Renal cortical epithelial cell (primary cell): Measurements from ENCODE around the gene CPT1B. TPM values are rescaled to one million over a fixed set of nuclear protein-coding genes. Genes with fewer than 3 reads are reported as not detected.
"Not testable (repeated sequence)": the region's sequence is repeated elsewhere in the genome, so short reads cannot be mapped to it uniquely, and the experiment has no call there.

Experiments used
- DNase-seq: peaks from one replicate; pipeline ENCODE4 v3.0.0-alpha.2; 2011; ENCODE audit warnings: low read depth
- total RNA-seq: library from RNA; depleted of rRNA; stranded (reverse); fragments of >200 nt; gene quantifications from 2 replicates; pipeline ENCODE4 v1.2.3, GENCODE V29; 2014

The CPT1B gene
- total RNA-seq, 1 donor from 2014 or later: 14.6 TPM

DNA sequence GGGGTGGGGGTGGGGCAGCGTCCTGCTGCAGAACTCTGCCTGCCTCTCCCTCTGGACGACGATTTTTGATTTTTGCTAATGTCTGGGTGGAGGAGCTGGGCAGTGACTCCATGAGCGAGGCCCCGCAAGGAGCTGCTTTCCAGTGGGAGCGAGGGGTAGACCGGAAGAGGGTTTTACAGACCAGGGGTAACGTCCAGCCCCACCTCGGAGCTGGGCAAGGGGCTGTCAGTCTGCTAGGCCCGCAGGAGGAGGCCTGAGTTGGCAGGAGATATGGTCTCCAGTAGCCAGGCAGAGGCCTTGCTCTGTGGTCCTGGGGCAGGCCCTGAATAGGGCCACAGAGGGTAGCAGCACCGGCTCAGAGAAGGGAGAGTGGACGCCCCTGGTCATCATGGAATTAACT, 31.4 kb upstream of the CPT1B start:
- no peak for DNase-seq

DNA sequence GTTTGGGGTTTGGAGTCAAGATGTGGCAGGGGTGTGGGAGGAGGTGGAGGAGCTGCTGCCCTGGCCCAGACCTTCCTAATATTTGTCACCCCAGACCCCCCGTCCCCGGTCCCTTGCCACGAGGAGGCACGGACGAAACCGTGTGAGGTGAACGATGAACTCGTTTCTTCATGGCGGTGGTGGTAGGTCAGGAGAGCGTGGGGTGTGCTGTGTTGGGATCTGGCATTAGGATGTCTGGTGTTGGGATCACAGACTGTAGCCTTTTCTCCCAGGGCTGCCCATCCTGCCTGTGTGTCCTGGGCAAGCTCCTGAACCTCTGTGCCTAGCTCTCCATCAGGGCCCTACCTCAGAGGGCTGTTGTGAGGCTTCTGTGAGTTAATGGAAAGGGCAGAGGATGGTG, 30.8 kb upstream of the CPT1B start:
- DNase-seq: no peak

DNA sequence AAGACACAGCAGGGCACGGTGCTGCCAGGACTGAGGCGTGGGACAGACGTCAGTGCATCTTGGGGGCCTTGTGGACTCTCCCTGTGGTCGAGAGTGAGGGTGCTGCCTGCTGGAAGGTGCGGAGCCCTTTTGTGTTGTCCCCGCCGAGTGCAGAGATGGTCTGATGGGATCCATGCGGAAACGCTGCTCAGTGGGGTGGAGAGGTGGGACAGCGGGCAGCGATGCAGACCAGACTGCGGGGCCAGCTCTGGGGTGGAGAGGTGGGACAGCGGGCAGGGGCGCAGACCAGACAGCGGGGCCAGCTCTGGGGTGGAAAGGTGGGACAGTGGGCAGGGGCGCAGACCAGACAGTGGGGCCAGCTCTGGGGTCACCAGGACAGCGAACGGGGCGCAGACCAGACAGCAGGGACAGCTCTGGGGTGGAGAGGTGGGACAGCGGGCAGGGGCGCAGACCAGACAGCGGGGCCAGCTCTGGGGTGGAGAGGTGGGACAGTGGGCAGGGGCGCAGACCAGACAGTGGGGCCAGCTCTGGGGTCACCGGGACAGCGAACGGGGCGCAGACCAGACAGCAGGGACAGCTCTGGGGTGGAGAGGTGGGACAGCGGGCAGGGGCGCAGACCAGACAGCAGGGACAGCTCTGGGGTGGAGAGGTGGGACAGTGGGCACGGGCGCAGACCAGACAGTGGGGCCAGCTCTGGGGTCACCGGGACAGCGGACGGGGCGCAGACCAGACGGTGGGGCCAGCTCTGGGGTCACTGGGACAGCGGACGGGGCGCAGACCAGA, 30.0 kb upstream of the CPT1B start:
- not testable (repeated sequence) for DNase-seq

GRCh38 chr22:50607659-50608020, 29.4 kb upstream of the CPT1B start:
- no peak for DNase-seq

GRCh38 chr22:50606946-50607658, 28.9 kb upstream of the CPT1B start:
- no peak for DNase-seq

DNA sequence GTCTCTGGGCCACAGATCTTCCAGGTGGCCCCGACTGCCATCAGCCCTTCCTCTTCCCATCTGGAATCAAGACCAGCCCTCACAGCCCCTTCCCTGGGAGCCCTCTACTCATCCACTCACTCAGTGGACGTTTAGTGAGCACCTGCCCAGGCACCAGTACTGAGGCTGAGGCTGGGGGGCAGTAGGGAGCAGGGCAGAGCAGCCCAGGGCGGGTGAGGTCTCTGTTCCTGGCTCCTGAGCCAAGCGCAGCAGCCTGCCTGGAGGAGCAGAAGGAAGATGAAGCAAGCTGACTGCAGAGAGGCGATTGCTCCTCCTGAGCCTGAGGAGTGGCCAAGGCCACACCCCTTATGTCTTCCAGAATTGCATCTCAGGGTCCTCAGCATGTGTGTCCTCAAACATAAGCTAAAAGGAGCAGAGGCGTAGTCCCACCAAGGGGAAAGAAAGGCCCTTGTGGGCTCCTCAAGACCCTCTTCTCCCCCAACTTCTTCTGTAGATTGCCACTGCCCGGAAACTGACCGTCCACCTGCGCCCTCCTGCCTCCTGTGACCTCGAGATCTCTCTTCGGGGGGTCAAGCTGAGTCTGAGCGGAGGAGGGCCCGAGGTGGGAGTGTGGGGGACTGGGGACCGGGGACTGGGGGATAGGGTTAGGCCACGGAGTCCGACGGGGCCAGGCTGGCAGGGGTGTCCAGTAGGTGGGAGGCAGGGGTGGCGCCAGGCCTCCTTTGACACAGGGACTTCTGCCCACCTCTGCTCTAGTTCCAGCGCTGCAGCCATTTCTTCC, 28.1 kb upstream of the CPT1B start:
- DNase-seq: no peak

GRCh38 chr22:50605613-50606074, 27.4 kb upstream of the CPT1B start:
- no peak for DNase-seq

DNA sequence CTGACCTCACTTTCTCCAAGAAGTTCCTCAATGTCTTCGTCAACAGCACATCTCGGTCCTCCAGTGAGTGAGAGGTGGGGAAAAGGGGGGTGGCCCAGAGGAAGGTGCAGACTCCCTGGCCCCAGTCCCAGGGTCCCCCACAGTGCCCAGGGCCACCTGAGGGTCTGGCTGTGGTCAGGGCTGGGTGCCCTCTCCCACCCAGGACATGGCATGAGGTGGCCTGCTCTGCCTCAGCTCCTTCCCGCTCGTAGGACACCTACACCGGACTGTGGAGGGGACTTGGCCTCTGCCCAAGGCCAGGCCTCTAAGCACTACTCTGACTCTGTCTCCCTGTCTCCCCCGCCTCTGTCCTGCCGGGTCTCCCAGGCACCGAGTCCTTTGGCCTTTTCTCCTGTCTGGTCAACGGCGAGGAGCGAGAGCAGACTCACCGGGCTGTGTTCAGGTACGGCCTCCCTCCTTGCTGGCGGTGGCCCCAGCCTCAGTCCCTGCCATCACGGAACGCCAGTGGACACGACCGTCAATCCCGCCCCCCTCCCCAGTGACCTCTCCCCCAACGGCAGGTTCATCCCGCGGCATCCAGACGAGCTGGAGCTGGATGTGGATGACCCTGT, 26.9 kb upstream of the CPT1B start:
- no peak for DNase-seq

- DNase-seq: no peak
Measured at GRCh38 chr22:50604256-50605001, 26.2 kb upstream of the CPT1B start.

GRCh38 chr22:50603511-50604255, 25.5 kb upstream of the CPT1B start:
- no peak for DNase-seq

- no peak for DNase-seq
Measured at GRCh38 chr22:50602338-50602700, 24.1 kb upstream of the CPT1B start.

- no peak for DNase-seq
Measured at GRCh38 chr22:50601669-50602337, 23.6 kb upstream of the CPT1B start.

DNA sequence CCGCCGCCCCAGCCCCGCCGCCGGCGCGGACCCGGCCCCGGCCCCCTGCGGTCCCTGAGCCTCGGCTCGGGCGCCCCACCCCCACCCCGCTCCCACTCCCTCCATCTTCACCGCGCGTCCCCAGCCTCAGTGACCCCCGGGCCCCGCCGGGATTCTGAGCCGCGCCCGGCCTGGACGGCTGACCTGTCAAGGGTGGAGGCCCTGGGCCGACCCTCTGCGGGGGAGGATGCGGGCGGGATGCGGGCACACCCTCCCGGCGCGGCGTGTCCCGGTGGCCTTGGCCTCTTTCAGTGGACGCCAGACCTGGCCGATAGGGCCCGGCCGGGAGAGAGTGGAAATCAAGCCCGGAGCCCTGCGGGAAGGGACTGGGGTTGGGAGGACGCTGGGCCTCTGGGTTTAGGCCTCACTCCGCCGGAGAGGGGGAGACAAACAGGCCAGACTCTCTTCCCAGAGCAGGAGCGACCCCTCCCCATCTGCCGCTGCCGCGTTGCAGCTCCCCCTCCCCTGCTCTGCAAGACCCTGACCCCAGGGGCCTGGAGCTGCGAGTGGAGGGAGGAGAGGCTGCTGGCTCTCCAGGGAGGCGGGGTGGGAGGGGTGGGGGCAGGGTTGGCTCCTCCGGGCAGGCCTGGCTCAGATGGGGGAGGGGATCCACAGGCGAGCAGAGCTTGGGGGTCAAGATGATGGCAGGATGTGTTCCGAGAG, 22.9 kb upstream of the CPT1B start:
- DNase-seq: no peak

DNA sequence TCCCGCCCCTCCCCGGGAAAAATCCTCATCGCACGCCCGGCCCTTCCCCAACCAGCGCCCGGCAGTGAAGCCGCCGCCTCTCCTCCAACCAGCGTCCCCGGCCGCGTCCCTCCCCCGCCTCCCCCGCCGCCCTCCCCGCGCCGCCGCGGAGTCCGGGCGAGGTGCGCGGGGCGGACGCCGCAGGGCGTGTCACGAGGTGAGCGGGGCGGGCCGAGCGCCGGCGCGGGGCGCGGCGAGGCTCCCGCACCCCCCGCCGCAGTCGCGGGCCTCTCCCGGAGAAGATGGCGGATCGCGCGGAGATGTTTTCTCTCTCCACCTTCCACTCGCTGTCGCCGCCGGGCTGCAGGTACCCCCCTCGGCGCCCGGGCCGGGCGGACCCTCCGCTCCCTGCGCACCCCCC, 22.3 kb upstream of the CPT1B start, which contains the start of gene MAPK8IP2:
Gene MAPK8IP2 (plus strand): TSS at position 256 of the 400 bp plus-strand sequence. CDS start 26 bp downstream, at position 282.
- no peak for DNase-seq

DNA sequence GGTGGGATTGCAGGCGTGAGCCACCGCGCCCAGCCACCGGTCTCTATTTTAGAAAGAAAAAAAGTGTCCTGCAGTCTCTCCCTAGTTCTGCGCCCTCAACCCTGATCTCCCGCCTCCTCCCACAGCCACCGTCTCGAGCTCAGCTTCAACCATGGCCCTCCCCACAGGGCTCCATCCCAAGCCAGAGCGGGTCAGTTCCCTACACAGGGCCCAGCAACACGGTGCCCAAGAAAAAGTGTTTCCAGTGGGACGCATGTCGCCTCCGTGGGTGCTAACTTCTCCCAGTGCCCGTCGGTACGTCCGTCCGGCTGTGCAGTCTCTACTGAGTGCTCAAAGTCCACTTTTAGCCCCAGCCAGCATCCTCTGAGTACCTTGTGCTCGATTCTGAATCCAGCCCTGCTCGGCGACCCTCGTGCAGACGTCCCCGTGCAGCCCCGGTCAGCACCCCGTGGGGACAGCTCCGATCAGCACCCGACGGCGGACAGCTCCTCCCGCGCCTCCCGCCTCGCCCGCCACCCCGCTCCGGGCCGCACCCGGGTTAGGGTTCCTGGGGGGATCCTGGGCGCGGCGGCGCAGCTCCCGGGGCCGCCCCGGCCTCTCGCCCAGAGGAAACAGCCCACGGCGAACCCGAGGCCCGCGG, 21.7 kb upstream of the CPT1B start:
- DNase-seq: no peak

DNA sequence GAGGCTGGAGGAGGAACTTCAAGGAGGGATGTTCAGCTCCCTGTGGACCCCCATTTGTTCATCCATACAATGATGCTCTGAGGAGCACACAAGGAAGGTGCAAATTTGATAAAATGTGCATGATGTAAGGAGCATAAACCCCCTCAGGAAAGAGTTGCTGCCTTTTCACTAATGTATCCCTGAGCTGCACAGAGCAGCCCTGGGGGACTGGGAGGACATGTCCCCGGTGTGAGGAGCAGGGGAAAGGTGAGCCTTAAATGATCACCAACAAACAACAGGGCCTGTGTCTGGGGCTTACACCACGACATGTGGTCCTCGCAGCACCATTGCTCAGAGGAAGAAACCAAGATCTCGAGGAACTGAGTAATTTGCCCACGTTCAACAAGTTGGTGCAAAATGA, 18.9 kb upstream of the CPT1B start:
- DNase-seq: no peak

DNA sequence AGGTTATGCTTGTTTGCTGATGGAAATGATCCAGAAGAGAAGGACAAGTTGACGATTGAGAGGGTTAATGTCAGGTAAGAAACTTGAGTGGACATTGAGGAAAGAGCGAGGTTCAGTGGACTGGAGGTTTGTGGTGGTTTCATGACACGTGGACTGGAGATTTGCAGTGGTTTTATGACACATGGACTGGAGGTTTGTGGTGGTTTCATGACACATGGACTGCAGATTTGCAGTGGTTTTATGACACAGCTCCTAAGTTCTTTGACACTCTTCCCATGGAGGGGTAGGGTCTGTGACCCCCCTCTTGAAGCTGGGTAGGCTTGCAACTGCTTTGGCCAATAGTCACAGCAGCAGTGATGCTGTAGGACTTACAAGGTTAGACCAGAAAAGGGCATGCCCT, 17.0 kb upstream of the CPT1B start:
- DNase-seq: peak; percentile 17

GRCh38 chr22:50587407-50587806, 9.2 kb upstream of the CPT1B start:
- no peak for DNase-seq

DNA sequence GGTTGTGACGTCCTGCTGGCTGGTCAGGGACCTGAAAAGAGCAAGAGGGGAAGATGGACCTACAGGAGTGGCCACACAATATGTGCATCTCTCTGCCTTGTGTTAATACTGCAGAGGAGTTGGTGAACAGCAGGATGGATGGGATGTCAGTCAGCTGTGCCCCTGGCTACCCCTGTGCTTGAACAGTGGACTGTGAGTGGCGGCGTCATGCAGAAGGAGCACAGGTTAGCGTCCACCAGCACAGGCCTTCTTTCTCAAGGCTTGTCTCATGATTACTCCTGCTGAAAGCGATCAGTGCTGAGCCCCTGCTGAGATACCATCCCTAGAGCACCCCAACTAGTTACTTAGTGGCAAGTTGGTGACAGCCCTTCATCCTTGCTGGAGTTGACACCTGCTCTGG, 8.2 kb upstream of the CPT1B start:
- DNase-seq: no peak
